GM19025 (cell line): ENCODE measurements around the gene FAM216B.

Experiments used
- ATAC-seq: cut with Tn5 transposase; IDR thresholded peaks from one replicate; pipeline ENCODE4 v1.9.1; 2021; ENCODE audit warnings: mild to moderate bottlenecking, low read depth, moderate library complexity; ENCODE audit not compliant: unreplicated experiment

Gene FAM216B

GRCh38 chr13:42821437-42821836 lies 40.1 kb downstream of the FAM216B start:
- ATAC-seq: no peak

- no peak for ATAC-seq
These were observed 51.1 kb downstream of the FAM216B start for GRCh38 chr13:42832341-42833096.

GRCh38 chr13:42834946-42835345 lies 53.6 kb downstream of the FAM216B start:
- no peak for ATAC-seq

GRCh38 chr13:42836930-42837690 lies 55.7 kb downstream of the FAM216B start:
- no peak for ATAC-seq
